Subcutaneous abdominal adipose tissue (tissue), 5 donors: ENCODE results near the gene PAM.
A peak's percentile ranks its signal among the peaks of the same experiment; 100 is the strongest.

ENCODE experiments used
- H3K27ac ChIP-seq: one replicate; pipeline ENCODE4 v1.7.0; 2013; ENCODE audit warnings: low read depth, mild to moderate bottlenecking, inconsistent platforms, low read length, moderate library complexity
- H3K27me3 ChIP-seq, 5 donors: one replicate each; pipeline ENCODE4 v1.7.0; 2013; ENCODE audit warnings: low read length in 5 of 5, inconsistent platforms in 1 of 5; ENCODE audit not compliant: control insufficient read depth in 5 of 5, insufficient read depth in 4 of 5
- H3K36me3 ChIP-seq, 5 donors: one replicate each; pipeline ENCODE4 v1.7.0; 2013; ENCODE audit warnings: low read length in 5 of 5; ENCODE audit not compliant: control insufficient read depth in 5 of 5, insufficient read depth in 5 of 5
- H3K4me1 ChIP-seq, 5 donors: one replicate each; pipeline ENCODE4 v1.7.0; 2013; ENCODE audit warnings: low read length in 5 of 5, mild to moderate bottlenecking in 3 of 5, moderate library complexity in 1 of 5; ENCODE audit not compliant: control insufficient read depth in 5 of 5, insufficient read depth in 5 of 5
- H3K4me3 ChIP-seq, 5 donors: one replicate each; pipeline ENCODE4 v1.7.0; 2013; ENCODE audit warnings: low read length in 5 of 5, low read depth in 1 of 5
- H3K9ac ChIP-seq, 5 donors: one replicate each; pipeline ENCODE4 v1.7.0; 2013; ENCODE audit warnings: low read length in 5 of 5, mild to moderate bottlenecking in 4 of 5, moderate library complexity in 3 of 5
- H3K9me3 ChIP-seq, 5 donors: one replicate each; pipeline ENCODE4 v1.7.0; 2013; ENCODE audit warnings: low read length in 5 of 5; ENCODE audit not compliant: control insufficient read depth in 5 of 5
- donor health status: healthy.
- donor health status: healthy.
- donor health status: healthy.
- donor health status: healthy.
- donor health status: healthy.

The PAM gene

GRCh38 chr5:102801371-102801770, 46.3 kb downstream of the PAM start:
- Histone ChIP-seq H3K36me3 (no peaks in the 10 kb centered on the region), H3K4me3 (no peak overlapping the region), H3K4me1 (peaks cover 0 to 7% (median 0%) of the 10 kb centered on the region in 5 donors), H3K27ac (no peak overlapping the region), H3K9me3 (no peaks in the 10 kb centered on the region), H3K9ac (no peak overlapping the region), H3K27me3 (no peaks in the 10 kb centered on the region)

GRCh38 chr5:102802708-102803458, 47.8 kb downstream of the PAM start:
- Histone ChIP-seq H3K36me3 (no peaks in the 10 kb centered on the region), H3K27me3 (no peaks in the 10 kb centered on the region), H3K9me3 (no peaks in the 10 kb centered on the region), H3K4me3 (no peak overlapping the region), H3K27ac (no peak overlapping the region), H3K9ac (no peak overlapping the region), H3K4me1 (peaks cover 0 to 11% (median 0%) of the 10 kb centered on the region in 5 donors)

DNA sequence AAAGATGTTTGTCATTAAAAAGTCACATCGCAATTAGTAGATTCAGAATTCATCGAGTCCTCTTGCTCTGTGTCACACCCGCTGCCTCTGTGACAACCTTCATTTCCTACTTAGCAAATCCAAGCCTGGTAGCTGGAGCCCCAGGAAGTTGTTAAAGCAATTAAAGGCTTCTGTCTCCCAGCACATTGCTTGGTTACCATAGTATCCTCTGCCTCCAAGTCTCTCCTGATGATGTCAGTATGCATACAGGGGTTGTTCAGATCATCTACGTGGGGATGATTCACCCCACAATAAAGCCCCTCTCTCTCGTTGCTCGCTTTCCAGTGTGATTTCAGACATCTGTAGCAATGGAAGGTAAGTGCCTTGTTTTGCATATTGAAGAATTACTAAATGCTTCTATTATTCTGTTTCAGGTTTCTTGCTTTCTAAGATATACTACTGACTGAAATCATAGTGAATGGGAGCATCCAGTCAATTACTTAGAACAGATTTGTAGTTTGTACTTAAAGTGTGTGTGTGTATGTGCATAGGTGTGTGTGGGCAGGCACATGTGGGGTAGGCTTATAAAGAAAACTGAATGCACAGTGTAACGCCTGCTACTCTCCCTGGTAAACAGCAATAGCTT, 52.9 kb downstream of the PAM start:
- Histone ChIP-seq H3K9ac (no peak overlapping the region), H3K4me1 (peaks cover 0 to 13% (median 4%) of the 10 kb centered on the region in 5 donors), H3K4me3 (no peak overlapping the region), H3K27ac (no peak overlapping the region), H3K36me3 (no peaks in the 10 kb centered on the region), H3K9me3 (no peaks in the 10 kb centered on the region), H3K27me3 (no peaks in the 10 kb centered on the region)

- H3K9ac ChIP-seq = no peak overlapping the region
- no peaks in the 10 kb centered on the region for H3K9me3 ChIP-seq
- no peaks in the 10 kb centered on the region for H3K27me3 ChIP-seq
- no peak overlapping the region for H3K4me3 ChIP-seq
- H3K36me3 ChIP-seq = no peaks in the 10 kb centered on the region
- H3K27ac ChIP-seq = no peak overlapping the region
- peaks cover 0 to 13% (median 4%) of the 10 kb centered on the region in 5 donors for H3K4me1 ChIP-seq
These were observed 53.9 kb downstream of the PAM start for GRCh38 chr5:102809033-102809432.

DNA sequence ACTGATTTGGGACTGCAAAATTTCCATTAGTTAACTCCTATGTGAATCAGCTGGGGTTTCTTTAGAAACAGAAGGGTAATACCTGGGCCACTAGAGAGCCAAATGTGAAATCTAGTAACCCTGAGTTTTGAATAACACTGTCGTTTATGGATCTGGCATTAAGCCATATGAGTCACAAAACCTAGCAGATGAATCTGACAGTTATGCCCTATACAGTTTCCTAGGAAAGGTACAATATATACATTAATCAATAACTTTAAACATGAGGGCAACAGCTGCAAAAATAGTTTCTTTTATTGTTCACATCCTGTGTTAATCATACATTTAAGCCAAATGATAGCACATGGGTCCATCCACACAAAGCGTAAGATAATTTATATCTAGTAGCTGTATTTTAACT, 56.9 kb downstream of the PAM start:
- H3K4me3 ChIP-seq = no peak overlapping the region
- H3K36me3 ChIP-seq = no peaks in the 10 kb centered on the region
- no peak overlapping the region for H3K9ac ChIP-seq
- no peak overlapping the region for H3K27ac ChIP-seq
- H3K9me3 ChIP-seq = no peaks in the 10 kb centered on the region
- no peaks in the 10 kb centered on the region for H3K27me3 ChIP-seq
- H3K4me1 ChIP-seq = peaks cover 0 to 19% (median 14%) of the 10 kb centered on the region in 5 donors

- Histone ChIP-seq H3K27me3 (no peaks in the 10 kb centered on the region), H3K4me1 (peaks cover 0 to 16% (median 10%) of the 10 kb centered on the region in 5 donors), H3K9ac (no peak overlapping the region), H3K4me3 (no peak overlapping the region), H3K9me3 (no peaks in the 10 kb centered on the region), H3K36me3 (no peaks in the 10 kb centered on the region), H3K27ac (no peak overlapping the region)
These were observed 58.6 kb downstream of the PAM start for GRCh38 chr5:102813740-102814139.

GRCh38 chr5:102815084-102815483, 60.0 kb downstream of the PAM start:
- Histone ChIP-seq H3K4me3 (no peak overlapping the region), H3K9me3 (no peaks in the 10 kb centered on the region), H3K27ac (no peak overlapping the region), H3K4me1 (peaks cover 0 to 13% (median 10%) of the 10 kb centered on the region in 5 donors), H3K27me3 (no peaks in the 10 kb centered on the region), H3K9ac (no peak overlapping the region), H3K36me3 (no peaks in the 10 kb centered on the region)

- Histone ChIP-seq H3K4me1 (peaks cover 0 to 13% (median 10%) of the 10 kb centered on the region in 5 donors), H3K9me3 (no peaks in the 10 kb centered on the region), H3K27me3 (no peaks in the 10 kb centered on the region), H3K9ac (no peak overlapping the region), H3K36me3 (no peaks in the 10 kb centered on the region), H3K4me3 (peak overlapping the region in 1 of 5 donors; percentile 12), H3K27ac (no peak overlapping the region)
These were observed 60.6 kb downstream of the PAM start for GRCh38 chr5:102815540-102816332.

DNA sequence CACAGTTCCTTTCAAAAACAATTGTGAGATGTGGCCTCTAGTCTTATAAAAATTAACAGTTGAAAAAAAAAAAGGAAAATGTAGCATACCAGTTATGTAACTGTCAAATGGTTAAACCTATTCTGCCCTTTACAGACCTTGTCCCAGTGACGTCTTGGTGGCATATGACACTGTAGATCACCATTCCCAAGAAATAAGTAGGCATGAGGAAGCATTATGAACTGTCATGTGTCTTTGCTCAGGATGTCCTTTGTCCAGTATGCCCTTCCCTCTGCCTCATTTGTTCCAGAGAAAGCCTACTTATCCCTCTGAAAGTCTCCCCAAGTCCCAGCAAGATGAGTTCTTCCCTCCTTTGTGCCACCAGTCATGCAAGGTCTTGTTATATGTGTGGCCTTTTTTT, 63.2 kb downstream of the PAM start:
- Histone ChIP-seq H3K4me3 (no peak overlapping the region), H3K9ac (no peak overlapping the region), H3K27me3 (no peaks in the 10 kb centered on the region), H3K27ac (no peak overlapping the region), H3K36me3 (no peaks in the 10 kb centered on the region), H3K9me3 (no peaks in the 10 kb centered on the region), H3K4me1 (peaks cover 0 to 12% (median 5%) of the 10 kb centered on the region in 5 donors)

- H3K36me3 ChIP-seq = no peaks in the 10 kb centered on the region
- peaks cover 0 to 12% (median 5%) of the 10 kb centered on the region in 5 donors for H3K4me1 ChIP-seq
- no peak overlapping the region for H3K9ac ChIP-seq
- H3K27ac ChIP-seq = no peak overlapping the region
- no peaks in the 10 kb centered on the region for H3K27me3 ChIP-seq
- no peaks in the 10 kb centered on the region for H3K9me3 ChIP-seq
- H3K4me3 ChIP-seq = no peak overlapping the region
These were observed 63.8 kb downstream of the PAM start for GRCh38 chr5:102818934-102819333.
